Gastroesophageal sphincter (tissue), 3 donors: ENCODE results near the gene LDB3.

Experiments used
- CTCF ChIP-seq, 4 experiments: fragments of 200-600 bp in 2 of 4; fragments of 450-650 bp in 2 of 4; sonication (generic) in 1 of 4; IDR thresholded peaks; one replicate each; pipeline ENCODE4 v1.5.1; 2017 to 2019; ENCODE audit warnings: antibody characterized with exemption in 4 of 4, mild to moderate bottlenecking in 2 of 4, moderate library complexity in 2 of 4
- EP300 ChIP-seq: sonication (generic); formaldehyde crosslinking; IDR thresholded peaks from one replicate; pipeline ENCODE4 v1.6.1; 2017; ENCODE audit warnings: antibody characterized with exemption, mild to moderate bottlenecking
- POLR2A ChIP-seq, 2 donors: fragments of 450-650 bp; IDR thresholded peaks; one replicate each; pipeline ENCODE4 v1.6.1; 2017; ENCODE audit warnings: antibody characterized with exemption in 2 of 2, mild to moderate bottlenecking in 2 of 2, moderate library complexity in 1 of 2
- POLR2AphosphoS5 ChIP-seq: sonication (generic); formaldehyde crosslinking; IDR thresholded peaks from one replicate; pipeline ENCODE4 v1.6.1; 2017; ENCODE audit warnings: antibody characterized with exemption

DNA sequence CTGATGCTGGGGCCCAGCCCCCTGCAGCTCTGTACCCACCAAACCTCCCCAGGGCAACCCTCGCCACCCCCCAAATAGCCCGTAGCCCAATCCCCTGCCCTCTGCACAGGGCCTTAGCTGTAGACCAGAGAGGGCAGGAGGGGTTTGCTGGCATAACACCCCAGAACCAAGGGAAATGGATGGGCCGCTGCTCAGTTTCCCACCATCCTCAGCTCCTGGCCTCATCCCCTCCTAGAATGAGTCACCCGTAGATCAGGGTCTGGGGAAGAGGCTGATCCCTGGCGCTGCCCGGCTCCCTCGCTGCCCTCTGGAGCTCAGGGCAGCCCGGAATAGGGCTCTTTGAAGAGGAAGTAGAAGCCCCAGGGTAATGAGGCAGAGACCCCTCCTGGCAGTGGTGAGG lies 31.2 kb downstream of the LDB3 start:
- TF ChIP-seq CTCF (IDR thresholded peaks at IDR 0.05) (no peak), POLR2A (IDR thresholded peaks at IDR 0.05) (no peak), EP300 (no peak), POLR2AphosphoS5 (no peak)
